Forelimb muscle (tissue), 1 donor: ENCODE measurements around the gene IL4R. TPM values are rescaled to one million over a fixed set of nuclear protein-coding genes. Genes with fewer than 3 reads are reported as not detected.

Experiments used
- DNase-seq: peaks from one replicate; pipeline ENCODE4 v3.0.0-alpha.2; 2013; ENCODE audit warnings: low read depth
- polyA plus RNA-seq: library from polyadenylated mRNA; unstranded; fragments of 120-200 nt; gene quantifications from one replicate; pipeline ENCODE4 v1.2.1, GENCODE V29; 2013; ENCODE audit not compliant: insufficient read length

Gene IL4R
- polyA plus RNA-seq, 1 donor, result 9.8 TPM

DNA sequence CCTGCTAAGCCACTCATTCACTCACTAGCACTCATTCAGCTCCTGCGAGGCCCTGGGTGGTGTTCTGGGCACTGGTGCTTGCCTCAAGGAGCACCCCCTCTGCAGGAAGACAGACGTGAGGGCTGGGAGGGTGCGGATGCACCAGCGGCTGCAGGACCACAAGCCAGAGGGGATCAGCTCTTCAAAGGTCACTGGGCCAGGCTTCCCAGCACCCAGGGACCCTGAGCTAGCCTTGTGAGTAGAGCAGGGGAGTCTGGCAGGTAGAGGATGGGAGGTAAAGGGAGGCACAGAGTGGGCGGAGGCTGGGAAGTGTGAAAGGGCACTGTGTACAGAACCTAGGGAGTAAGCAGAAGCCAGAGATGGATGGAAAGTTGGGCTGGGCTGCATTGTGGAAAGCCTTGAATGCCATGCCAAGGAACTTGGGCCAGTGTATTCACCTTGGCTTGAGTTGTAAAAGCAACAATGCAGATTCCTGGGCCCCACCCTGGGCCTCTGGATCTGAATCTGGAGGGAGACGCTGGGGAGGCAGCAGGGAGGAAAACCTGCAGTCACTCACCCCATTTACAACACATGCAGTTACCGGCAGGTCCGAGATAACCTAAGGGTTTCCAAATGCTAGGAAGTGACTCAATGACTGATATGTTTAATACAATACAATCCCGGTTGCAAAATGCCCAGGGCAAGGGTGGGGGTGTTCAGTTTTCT is 1.7 kb downstream of the IL4R start:
- DNase-seq, result no peak

DNA sequence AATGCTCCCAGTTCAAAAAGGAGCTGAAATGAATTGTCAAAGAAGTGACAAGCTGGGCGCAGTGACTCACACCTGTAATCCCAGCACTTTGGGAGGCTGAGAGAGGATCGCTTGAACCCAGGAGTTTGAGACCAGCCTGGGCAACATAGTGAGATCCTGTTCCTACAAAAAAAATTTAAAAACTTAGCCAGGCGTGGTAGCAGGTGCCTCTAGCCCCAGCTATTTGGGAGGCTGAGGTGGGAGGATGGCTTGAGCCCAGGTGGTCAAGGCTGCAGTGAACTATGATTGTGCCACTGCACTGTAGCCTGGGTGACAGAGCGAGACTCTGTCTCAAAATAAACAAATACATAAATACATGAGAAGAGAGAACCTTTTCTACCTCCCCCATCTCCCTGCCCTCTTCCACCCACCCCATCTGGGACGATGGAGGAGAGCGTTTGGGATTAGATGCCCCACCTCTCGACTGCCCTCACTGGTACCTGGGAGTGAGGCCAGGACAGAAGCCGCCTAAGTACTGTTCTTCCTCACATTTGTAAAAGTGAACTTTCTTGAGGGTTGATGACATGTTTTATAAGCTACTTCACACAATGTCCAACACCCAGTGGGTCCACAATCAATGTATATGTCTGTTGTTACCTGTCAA is 2.4 kb downstream of the IL4R start:
- DNase-seq, result no peak

DNA sequence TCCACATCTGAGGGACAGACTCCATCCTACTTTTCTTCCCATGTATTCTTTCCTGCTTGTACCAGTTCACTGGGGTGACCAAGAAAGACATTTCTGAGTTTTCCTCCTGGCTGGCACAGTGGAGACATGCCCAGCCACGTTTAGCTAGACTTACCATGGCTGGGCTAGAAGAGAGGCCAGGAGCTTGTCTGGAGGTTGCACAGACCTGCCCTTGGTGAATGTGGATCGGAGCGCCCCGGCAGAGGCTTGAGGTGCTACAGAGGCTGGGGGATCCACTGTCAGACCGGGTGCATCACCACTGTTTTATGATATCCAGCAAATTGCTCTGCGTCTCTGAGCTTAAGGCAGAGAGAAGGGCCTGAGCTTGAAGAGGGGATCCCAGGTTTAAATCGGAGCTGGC is 3.5 kb downstream of the IL4R start:
- DNase-seq, result no peak

DNA sequence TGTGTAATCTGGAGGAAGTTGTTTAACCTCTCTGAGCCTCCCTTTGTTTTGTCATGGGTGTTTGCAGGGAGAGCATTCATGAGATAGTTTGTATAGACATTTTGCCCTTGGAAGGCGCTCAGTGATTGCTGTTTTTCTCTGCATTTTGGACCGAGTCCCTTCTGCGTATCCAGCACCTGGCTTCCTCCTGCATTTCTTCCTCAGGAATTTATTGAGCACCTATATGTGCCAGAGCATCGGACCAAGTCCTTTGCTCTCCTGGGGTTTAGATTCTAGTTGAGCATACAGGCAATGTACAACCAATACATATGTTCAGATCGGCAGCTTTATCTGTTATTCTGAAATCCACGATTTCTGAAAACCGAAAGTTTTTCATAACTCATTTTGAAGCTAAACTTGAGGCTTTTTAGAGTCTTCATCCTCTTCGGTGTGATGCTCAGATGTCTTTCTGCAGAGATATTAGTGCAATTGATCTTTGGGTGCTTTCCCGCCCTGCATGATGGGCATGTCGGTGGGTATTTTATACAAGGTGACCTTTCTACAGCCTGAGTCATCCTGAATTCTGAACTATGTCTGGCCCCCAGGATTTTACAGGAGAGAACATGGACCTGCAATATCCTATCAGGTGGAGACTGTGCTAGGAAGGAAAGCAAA is 4.1 kb downstream of the IL4R start:
- no peak for DNase-seq

DNA sequence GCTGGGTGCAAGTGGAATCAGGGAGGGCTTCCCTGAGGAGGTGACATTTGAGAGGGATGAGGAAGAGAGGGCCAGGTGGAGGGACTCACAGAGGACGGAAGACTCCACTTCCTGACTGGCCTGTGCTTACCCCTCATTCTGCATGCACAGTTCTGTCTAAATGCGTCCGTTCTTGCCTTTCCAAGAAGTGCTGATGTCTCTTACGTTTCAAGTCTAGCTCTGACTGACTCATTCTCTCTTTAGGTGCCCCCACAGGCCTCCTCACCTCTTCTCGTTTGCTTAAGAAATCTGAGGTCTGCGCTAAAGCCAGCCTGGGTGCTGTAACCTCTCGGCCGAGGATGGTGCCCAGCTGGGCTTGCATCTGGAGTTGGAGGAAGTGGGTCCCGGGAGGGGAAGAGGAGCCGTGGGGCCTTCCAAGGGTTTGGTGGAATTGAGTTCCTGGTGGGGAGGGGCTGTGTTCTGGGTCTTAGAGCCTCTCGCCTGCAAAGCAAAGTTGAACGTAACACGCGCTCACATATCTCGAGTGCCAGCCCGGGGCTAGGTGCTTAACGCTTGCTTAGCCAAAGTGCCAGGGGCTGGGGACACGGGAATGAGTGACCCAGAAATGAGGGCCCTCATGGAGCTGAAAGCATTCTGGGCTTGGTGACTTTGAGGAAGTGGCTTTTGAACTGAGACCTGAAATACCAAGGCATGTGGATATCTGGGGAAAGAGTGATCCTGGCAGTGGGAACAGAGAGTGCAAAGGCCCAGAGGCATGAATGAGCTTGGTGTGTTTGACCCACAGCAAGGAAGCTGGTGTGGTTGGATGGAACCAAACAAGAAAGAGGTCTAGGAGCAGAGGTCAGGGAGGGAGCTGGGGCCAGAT is 4.8 kb downstream of the IL4R start:
- no peak for DNase-seq

DNA sequence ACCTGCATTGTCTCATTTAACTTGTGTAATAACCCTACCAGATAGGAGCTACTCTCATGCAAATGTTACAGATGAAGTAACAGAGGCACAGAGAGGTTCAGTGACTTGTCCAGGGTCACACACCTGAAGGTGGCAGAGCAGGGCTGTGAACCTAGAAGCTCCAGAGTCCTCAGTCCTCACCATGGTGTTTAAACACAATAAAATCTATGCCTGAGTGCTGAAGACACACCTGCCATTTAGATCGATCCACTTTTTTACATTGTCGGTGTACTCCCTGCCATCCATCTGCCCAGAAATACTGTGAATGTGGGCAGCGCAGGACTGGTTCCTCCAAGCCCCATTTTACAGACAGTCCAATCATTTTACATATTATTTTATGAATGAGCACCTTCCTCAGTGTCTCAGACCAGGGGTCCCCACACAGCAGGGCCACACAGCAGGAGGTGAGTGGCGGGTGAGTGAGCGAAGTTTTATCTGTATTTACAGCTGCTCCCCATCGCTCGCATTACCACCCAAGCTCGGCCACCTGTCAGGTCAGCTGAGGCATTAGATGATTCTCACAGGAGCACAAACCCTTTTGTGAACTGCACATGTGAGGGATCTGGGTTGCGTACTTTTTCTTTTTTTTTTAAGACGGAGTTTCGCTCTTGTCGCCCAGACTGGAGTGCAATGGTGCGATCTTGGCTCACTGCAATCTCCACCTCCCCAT is 5.6 kb downstream of the IL4R start:
- DNase-seq, result no peak

DNA sequence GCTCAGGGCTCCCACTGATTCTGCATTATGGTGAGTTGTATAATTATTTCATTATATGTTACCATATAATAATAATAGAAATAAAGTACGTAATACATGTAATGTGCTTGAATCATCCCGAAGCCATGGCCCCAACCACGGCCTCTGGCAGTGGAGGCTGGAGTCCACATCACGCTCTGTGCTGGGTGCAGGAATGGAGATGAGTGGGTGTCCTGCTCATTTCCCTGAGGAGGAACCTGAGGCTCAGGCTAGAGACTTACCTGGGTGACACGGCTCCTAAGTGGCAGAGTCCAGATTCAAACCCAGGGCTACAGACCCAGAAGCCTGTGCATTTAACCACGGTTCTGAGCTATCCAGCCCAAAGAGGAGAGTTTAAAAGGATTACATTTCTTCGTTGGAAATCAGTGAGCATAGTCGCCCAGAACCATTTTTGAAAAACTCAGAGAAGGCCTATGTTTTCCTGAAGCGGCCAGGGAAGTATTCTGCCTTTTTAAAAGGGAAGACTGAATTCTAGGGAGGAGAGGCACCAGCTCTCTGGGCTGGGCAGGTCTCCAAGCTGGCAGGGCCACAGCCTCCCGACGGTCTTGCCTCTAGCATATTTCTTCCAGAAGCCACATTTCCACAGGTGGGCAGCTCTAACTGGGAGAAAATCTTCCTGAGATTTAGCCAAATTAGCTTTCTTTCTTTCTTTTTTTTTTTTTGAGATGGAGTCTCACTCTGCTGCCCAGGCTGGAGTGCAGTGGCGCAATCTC is 6.7 kb downstream of the IL4R start:
- DNase-seq, result no peak

DNA sequence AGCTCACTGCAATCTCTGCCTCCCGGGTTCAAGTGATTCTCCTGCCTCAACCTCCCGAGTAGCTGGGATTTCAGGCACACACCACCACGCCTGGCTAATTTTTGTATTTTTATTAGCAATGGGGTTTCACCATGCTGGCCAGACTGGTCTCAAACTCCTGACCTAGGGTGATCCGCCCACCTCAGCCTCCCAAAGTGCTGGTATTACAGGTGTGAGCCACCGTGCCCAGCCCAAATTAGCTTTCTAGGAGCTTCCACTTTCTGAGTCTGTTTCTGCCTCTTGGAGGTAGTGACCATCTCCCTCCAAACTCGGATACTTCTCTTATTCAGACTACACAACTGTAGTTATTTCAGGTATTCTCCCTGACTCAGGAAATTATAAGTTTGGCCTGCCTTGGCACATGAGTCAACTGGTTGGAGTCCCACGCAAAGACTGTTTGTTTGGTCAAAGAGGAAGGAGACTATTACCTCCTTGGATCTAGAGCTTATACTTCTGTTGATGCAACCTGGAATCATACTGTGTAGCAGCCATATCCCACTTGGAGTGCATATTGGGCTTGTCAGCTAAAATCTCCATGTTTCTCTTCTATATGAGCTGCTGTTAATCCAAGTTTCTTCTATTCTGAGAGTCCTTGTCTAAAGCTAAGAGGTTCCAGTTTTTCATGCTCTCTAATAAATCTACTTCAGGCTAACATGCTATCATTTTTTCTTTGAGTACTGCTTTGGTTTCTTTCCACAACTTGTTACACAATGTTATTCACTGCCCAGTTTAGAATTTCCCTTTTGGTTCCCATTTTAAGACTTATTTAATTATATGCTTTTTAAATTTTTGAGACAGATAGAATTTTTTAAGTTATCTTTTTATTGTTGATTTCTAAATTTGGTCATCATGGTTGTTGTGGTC is 7.5 kb downstream of the IL4R start:
- no peak for DNase-seq

DNA sequence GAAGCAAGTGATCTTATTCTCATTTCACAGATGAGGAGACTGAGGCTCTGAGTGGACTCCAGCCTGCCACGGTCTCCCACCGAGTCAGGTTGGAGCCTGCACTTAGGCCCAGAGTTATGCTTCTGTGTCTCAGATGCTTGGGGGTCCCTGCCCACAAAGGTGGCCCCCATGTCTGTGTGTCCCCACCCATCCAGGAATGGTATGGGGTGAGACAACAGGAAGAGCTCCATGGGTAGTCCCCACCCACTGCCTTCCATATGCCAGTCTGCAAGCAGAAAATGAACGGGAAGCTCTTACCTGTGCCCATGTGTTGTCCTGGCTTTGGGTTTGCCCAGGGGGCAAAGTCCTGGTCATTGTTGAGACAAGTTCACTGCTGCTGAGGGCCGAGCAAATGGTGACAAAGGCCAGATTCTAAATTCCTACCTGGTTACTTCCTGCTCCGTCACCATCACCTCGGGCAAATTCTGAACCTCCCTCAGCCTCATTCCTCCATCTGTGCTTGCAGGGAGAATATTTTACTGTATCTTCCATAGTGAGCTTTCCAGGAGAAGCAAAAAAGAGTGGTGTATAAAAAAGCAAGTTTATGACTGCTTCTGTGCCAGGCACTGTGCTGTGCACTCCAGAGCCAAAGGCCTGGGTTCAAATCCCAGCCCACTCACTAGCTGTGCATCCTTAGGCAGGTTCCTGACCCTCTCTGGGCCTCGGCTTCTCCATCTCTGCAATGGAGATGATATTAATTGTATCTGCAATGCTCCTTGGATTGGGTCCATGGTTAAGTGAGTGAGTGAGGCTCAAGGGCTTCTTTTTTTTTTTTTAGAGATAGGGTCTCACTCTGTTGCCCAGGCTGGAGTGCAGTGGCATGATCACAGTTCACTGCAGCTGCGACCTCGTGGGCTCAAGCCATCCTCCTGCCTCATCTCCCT is 9.3 kb downstream of the IL4R start:
- DNase-seq, result no peak

DNA sequence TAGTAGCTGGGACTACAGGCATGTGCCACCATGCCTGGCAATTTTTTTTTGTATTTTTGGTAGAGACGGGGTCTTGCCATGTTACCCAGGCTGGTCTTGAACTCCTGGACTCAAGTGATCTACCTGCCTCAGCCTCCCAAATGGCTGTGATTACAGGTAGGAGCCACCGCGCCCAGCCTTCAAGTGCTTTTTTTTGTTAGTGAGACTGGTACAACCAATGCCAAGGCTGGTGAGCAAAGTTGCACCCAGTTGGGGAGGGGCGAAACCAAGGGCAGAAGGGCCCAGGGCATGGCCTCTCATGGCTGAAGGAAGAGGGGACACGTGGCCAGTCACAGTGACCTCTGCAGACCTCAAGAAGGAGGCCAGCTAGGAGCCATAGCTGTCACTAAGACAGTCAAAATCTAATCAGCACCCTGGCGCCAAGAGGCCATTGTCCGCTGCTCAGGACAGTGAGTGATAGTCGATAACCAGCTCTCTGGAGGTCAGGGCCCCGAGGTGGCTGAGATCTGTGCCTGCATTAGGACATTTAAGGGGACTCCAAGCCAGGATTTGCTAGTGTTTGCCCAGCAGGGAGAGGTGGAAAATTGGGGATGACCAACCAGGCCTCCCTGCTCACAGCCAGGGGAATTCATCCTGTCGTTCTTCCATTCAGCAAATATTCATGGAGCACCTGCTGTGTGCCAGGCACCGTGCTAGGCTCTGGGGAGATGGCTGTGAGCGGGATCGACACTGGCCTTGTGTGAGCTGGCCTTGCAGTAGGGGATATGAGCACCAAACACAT is 10.2 kb downstream of the IL4R start:
- DNase-seq, result no peak

DNA sequence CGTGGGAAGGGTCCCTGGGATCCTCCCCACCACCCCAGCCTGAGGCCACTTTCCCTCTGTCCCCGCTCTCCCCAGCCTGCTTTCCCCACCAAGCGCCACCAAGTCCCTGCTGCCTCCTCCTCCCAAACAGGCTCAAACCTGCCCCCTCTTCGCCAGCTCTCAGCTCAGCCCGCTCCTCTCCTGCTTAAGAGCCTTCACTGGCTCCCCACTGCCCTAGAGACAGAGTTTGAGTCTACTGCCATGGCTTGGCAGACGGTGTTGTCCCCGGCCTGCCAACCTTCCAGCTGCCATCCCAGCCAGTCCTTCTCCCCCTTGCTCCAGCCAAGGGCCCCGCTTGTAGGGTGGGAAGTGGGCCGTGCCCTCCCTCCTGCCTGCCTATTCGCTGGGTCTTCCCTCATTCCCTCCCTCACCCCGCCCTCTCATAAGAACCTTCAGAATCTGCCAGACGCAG is 11.1 kb downstream of the IL4R start:
- DNase-seq, result no peak

DNA sequence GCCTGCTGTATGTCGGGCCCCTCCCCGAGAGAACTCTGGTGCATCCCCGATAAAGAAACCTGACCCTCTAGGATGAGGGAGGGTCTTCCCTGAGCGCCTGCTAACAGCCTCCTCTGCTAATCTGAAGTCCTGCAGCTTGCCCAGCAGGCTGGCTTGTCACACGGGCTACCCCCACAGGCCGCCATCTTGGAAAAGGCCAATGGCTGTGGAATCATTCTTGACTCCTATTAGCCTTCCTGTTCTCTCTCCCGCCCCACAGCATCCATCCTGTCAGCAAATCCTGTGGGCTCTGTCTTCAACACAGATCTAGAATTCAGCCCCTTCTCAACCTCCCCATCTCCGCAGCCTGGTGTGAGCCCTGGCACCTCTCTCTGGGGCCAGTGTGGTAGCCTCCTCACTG is 12.0 kb downstream of the IL4R start:
- DNase-seq, result no peak

DNA sequence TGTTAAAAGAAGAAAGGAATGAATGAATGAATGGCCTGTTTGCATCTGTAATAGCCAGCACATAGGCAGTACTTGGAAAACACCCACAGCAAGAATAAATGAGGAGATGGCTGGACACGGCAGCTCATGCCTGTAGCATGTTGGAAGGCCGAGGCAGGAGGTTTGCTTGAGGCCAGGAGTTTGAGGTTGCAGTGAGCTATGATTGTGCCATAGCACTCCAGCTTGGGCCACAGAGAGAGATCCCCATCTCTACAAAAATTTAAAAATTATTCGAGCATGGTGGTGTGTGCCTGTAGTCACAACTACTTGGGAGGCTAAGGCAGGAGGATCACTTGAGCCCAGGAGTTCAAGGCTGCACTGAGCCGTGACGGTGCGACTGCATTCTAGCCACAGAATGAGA is 12.5 kb downstream of the IL4R start:
- DNase-seq, result no peak

DNA sequence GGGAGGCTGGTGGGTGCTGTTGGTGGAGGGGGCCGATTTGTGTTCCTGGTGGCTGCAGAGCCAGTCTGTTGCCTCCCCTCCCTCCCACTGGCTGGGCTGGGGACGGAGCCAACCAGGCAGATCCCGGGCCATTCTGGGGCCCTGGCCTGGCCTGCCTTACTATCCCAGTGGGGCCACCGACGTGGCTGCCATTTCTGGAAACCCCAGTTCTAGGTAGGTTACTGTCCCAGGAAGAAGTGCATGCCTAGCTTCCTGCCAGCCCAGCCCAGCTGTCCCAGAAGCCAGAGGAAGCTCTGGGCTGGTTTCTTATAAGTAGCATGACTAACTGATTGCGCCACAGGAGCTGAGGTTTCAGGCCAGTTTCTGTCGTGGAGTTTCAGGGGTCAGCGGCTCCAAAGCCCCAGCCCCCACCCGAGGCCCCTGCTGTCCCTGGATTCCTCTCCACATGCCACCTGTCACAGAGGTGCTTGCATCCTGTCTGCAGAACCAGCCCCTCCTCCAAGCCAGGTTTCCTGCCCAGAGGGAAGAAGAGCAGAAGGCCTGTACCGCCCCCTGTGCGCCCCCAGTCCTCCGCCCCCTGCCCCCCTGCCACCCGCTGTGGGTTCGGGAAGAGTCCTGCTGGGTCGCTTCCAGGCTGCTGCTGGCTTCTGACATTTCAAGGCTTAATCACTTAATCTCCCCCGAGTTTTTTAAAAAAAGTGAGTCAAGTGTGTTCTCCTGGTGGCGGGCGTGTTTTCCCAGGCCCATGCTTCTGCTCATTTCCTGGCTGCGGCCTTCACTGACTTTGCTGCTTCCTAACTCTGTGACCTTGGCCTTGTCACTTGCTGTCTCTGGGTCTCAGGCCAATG is 13.2 kb downstream of the IL4R start:
- no peak for DNase-seq

DNA sequence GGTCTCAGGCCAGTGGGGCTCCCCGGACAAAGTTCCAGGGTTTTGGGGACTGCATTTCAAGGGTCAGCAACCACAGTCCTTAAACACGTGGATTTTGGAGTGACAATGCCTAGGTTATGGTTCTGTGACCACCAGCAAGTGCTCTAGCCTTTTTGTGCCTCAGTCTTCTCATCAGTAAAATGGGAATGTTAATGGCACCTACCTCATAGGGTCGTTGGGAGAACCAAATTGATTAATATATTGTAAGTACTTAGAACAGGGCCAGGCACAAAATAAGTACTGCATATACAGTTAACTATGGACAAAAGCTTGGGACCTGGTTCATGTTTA is 13.8 kb downstream of the IL4R start:
- DNase-seq, result no peak

DNA sequence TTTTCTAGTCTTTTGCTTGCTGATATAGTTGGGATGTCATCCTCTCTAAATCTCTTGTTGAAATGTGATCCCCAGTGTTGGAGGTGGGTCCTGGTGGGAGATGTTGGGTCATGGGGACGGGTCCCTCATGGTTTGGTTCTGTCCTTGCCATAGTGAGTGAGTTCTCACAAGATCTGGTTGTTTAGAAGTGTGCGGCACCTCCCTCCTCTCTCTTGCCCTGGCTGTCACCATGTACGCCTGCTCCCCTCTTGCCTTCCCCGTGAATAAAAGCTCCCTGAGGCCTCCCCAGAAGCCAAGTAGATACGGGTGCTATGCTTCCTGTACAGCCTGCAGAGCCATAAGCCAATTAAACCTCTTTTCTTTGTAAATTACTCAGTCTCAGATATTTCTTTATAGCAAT is 15.2 kb downstream of the IL4R start:
- DNase-seq, result no peak
